ENCODE data around the gene SNX20. TPM values are rescaled to one million over a fixed set of nuclear protein-coding genes. Genes with fewer than 3 reads are reported as not detected.

SNX20 gene
- total RNA-seq, 2 experiments from 2014 or later: 25.8 to 26.0 TPM

GRCh38 chr16:50665128-50665878 lies 15.8 kb downstream of the SNX20 start:
- Mint-ChIP-seq H3K27me3 (no peaks in the 10 kb centered on the region), H3K27ac (peak overlapping the region; percentile 60), H3K4me1 (peaks cover 30% of the 10 kb centered on the region), H3K9me3 (no peaks in the 10 kb centered on the region), H3K36me3 (peaks cover 2% of the 10 kb centered on the region), H3K4me3 (peak overlapping the region; percentile 55)
- DNase-seq: peak; percentile 75

DNA sequence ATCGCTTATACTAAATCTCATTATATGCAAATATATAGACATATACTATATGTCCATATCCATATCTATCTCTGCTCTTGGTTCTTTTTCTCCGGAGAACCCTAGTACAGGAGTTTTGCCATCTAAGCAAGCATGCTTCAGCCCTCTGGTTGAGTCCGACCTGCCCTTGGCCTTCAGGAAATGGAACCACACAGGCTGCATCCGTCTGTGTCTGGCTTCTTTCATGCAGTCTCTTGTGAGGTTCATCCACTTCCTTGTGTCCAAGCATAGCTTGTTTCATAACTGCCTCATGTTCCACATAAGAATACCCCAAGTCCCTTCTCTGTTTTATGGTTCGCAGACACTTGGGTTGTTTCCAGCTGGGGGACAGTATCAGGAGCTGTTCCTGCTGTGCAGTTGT lies 16.8 kb downstream of the SNX20 start:
- no peaks in the 10 kb centered on the region for H3K9me3 Mint-ChIP-seq
- H3K36me3 Mint-ChIP-seq: peaks cover 2% of the 10 kb centered on the region
- no peak for DNase-seq
- H3K27ac Mint-ChIP-seq: no peak overlapping the region
- no peak overlapping the region for H3K4me3 Mint-ChIP-seq
- no peaks in the 10 kb centered on the region for H3K27me3 Mint-ChIP-seq
- peaks cover 30% of the 10 kb centered on the region for H3K4me1 Mint-ChIP-seq

DNA sequence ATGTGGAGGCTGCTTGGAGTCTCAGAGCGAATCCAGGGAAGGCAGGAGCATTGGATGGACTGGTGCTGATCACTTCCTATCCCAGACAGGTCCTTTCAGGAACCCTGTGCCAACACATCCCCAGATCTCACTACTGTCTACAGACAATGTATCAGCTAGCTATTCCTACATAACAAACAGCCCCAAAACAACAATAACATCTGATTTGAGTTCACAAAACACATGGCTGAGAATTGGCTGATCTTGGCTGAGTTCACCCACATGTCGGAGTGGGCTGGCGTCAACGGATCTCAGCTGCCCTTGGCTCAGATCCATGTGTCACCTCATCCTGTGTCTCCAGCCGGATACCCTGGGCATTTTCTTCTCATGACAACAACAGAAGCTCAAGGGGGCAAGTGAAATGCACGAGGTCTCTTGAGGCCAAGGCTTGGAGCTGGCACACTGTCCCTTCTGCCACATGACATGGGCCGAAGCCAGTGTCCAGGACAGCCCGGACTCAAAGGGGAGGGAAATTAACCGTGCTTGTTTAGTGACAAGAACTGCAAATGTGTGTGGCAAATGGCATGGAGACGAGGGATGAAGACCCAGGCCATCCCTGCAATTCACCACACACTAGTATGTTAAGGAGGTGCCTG lies 18.7 kb downstream of the SNX20 start:
- H3K27me3 Mint-ChIP-seq: no peaks in the 10 kb centered on the region
- H3K9me3 Mint-ChIP-seq: no peaks in the 10 kb centered on the region
- no peak overlapping the region for H3K27ac Mint-ChIP-seq
- no peak overlapping the region for H3K4me3 Mint-ChIP-seq
- no peaks in the 10 kb centered on the region for H3K36me3 Mint-ChIP-seq
- no peak for DNase-seq
- H3K4me1 Mint-ChIP-seq: peaks cover 24% of the 10 kb centered on the region

DNA sequence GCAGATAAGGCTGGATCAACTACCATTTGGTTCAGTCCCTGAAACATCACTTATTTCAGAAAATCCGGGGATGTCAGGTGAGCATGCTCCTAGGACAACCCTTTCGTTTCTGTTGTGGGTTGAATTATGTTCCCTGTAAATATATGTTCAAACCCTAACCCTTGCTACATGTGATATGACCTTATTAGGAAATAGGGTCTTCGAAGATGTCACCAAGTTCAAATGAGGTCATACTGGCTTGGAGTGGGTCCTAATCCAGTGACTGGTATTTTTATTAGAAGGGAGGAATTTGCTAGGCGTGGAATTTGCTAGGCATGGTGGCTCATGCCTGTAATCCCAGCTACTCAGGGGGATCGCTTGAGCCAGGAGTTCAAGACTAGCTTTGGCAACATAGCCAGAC lies 21.3 kb downstream of the SNX20 start:
- Mint-ChIP-seq H3K9me3 (no peaks in the 10 kb centered on the region), H3K4me3 (no peak overlapping the region), H3K27ac (no peak overlapping the region), H3K36me3 (no peaks in the 10 kb centered on the region), H3K27me3 (no peaks in the 10 kb centered on the region), H3K4me1 (peaks cover 6% of the 10 kb centered on the region)
- DNase-seq: no peak

GRCh38 chr16:50657241-50657640 lies 23.9 kb downstream of the SNX20 start:
- DNase-seq: no peak
- Mint-ChIP-seq H3K27ac (no peak overlapping the region), H3K27me3 (no peaks in the 10 kb centered on the region), H3K9me3 (no peaks in the 10 kb centered on the region), H3K4me1 (peaks cover 5% of the 10 kb centered on the region), H3K36me3 (no peaks in the 10 kb centered on the region), H3K4me3 (no peak overlapping the region)

DNA sequence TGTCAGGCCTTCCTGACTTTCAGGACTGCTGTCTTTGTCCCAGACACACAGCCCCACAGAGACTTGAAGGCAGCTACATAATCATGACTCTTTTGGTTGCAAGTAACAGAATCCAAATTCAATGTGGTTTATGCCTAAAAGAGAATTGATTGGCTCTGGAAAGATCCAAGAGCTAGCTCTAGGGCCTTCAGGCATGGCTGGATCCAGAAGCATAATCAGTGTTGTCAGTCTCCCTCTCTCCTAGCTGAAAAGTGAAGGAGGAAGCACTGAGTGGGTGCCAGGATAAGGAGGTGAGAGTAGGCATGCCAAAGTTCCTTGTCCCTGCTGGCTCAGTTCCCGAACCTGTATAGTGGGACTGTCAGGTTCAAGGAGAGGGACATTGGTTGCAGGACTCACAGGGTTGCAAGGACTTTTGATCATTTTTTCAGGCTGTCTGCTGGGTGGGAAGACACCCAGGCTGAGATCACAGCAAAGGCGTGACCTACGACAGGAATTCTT lies 25.5 kb downstream of the SNX20 start:
- Mint-ChIP-seq H3K4me1 (peaks cover 5% of the 10 kb centered on the region), H3K9me3 (peaks cover 1% of the 10 kb centered on the region), H3K27ac (no peak overlapping the region), H3K27me3 (no peaks in the 10 kb centered on the region), H3K4me3 (no peak overlapping the region), H3K36me3 (no peaks in the 10 kb centered on the region)
- no peak for DNase-seq

DNA sequence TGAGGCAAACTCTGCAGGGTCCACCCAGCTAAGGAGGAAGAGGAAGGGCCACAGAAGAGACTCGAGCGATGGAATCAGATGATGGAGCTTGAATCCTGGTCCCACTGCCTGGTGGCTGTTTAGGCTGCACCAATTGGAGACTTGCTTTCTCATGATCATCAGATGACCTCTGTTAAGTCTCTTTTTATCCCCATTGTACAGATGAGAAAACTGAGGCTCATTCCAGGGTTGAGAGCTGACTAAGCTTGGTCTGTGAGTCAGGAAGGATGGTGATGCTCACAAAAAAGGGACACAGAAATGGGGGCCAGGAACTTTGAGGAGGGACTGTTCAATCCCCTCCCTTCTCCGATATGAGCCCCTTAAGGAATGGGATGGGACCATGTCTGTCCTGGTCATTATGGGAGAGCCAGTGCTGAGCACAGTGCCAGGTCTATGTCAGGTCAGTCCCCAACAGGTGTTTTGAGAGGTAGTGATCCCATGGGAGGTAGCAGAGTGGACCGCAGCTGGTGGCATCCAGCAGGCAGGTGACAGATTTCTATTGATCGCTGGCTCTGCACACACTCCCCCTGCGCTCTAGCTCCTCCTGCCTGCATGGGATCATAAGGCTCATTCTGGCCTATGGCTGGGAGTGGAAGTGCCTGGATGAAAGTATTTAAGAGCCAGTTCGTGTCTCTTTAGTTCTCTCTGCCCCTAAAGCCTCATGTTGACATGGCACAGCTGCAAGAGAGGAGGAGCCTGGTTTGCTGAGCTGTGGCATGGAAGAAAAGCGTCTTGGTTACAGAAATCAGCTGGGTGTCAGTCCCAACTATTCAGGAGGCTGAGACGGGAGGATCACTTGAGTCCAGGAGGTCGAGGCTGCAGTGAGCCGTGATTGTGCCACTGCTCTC lies 27.2 kb downstream of the SNX20 start:
- peaks cover 1% of the 10 kb centered on the region for H3K9me3 Mint-ChIP-seq
- no peaks in the 10 kb centered on the region for H3K36me3 Mint-ChIP-seq
- no peak overlapping the region for H3K27ac Mint-ChIP-seq
- H3K27me3 Mint-ChIP-seq: no peaks in the 10 kb centered on the region
- H3K4me1 Mint-ChIP-seq: peaks cover 5% of the 10 kb centered on the region
- DNase-seq: no peak
- H3K4me3 Mint-ChIP-seq: no peak overlapping the region

- peaks cover 1% of the 10 kb centered on the region for H3K9me3 Mint-ChIP-seq
- no peaks in the 10 kb centered on the region for H3K36me3 Mint-ChIP-seq
- no peak overlapping the region for H3K4me3 Mint-ChIP-seq
- peaks cover 2% of the 10 kb centered on the region for H3K4me1 Mint-ChIP-seq
- H3K27ac Mint-ChIP-seq: no peak overlapping the region
- DNase-seq: no peak
- H3K27me3 Mint-ChIP-seq: no peaks in the 10 kb centered on the region
These were observed 28.2 kb downstream of the SNX20 start for GRCh38 chr16:50652836-50653425.

GRCh38 chr16:50651835-50652438 lies 29.2 kb downstream of the SNX20 start:
- Mint-ChIP-seq H3K4me3 (no peak overlapping the region), H3K27me3 (no peaks in the 10 kb centered on the region), H3K4me1 (no peaks in the 10 kb centered on the region), H3K36me3 (no peaks in the 10 kb centered on the region), H3K27ac (no peak overlapping the region), H3K9me3 (peaks cover 1% of the 10 kb centered on the region)
- no peak for DNase-seq

DNA sequence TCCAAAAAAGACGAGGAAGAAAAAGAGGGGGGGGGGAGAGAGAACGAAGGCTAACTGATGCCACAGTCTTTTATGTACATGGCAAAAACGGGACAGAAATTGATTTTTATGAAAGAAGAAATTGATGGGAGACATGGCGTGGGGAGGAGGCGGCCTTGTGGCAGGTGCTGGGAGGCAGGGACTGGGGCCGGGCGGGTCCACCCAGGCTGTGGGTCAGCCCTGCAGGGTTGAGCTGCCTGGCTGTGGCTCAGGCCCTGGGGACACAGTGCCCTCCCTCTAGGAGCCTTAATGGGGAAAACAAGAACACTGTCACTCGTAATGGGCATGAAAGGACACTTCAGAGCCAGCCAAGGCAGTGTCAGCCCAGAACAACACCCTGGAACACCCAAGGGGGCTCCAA lies 34.8 kb downstream of the SNX20 start:
- Mint-ChIP-seq H3K4me1 (peaks cover 6% of the 10 kb centered on the region), H3K36me3 (no peaks in the 10 kb centered on the region), H3K9me3 (no peaks in the 10 kb centered on the region), H3K27ac (no peak overlapping the region), H3K27me3 (peaks cover 4% of the 10 kb centered on the region), H3K4me3 (no peak overlapping the region)
- no peak for DNase-seq

- H3K27me3 Mint-ChIP-seq: peaks cover 4% of the 10 kb centered on the region
- H3K4me1 Mint-ChIP-seq: peaks cover 6% of the 10 kb centered on the region
- H3K9me3 Mint-ChIP-seq: no peaks in the 10 kb centered on the region
- no peak for DNase-seq
- H3K27ac Mint-ChIP-seq: no peak overlapping the region
- no peaks in the 10 kb centered on the region for H3K36me3 Mint-ChIP-seq
- no peak overlapping the region for H3K4me3 Mint-ChIP-seq
These were observed 35.4 kb downstream of the SNX20 start for GRCh38 chr16:50645563-50646220.

DNA sequence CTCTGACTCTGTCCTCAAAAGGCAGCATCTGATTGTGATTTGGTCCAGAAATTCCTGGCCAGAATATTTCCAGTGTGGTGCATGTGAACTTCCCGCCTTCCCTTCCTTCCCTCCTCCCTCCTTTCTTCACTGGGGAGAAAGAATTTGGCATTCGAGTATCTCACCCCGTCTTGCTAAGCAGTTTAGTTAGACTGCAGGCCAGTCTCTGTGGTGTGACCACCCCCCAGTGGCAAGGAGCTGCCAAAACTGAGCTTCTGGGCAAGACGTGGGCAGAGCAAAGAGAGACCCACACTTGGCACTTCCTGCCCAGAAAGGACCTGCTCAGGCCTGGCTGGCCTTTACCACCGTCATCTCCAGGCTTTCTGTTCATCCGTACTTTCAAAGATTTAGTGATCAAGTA lies 36.4 kb downstream of the SNX20 start:
- peaks cover 4% of the 10 kb centered on the region for H3K27me3 Mint-ChIP-seq
- H3K4me3 Mint-ChIP-seq: no peak overlapping the region
- DNase-seq: peak; percentile 29
- H3K4me1 Mint-ChIP-seq: peaks cover 6% of the 10 kb centered on the region
- H3K9me3 Mint-ChIP-seq: no peaks in the 10 kb centered on the region
- no peaks in the 10 kb centered on the region for H3K36me3 Mint-ChIP-seq
- H3K27ac Mint-ChIP-seq: no peak overlapping the region

DNA sequence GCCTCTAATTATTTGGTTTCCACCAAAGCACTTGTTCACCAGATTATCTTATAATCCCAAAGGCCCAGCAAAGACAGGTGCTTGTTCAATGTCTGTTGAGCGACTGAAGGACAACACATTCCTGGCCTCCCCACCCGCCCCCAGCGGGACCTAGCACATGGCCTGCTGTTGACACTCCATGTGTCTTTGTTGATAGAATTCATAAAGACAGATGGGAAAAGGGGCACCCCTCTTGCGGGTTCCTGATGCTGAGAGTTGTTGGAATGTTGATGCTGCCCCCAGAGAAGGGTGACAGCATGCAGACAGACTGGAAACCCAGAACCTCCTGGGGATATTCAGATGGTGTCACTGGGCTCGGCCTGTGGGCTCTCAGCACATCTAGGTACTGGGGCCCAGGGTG lies 36.9 kb downstream of the SNX20 start:
- no peak overlapping the region for H3K27ac Mint-ChIP-seq

DNA sequence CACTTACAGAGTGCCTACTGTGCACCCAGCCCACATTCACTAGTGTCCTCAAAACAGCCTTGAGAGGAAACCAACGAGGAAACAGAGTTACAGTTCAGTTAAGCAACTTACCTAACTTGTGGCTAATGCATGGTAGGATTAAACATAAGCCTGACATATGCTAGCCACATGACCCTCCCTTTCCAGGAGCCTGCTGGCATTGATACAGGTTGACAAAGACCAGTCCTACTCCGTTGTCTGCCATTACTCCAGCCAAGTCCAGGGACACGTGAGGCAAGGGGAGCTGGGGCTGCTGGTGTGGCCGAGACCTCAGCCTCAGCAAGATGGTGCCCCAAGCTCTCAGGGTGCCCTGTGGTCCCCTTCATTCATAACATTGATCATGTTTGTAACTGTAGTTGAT lies 37.9 kb downstream of the SNX20 start:
- no peak overlapping the region for H3K27ac Mint-ChIP-seq
- H3K9me3 Mint-ChIP-seq: no peaks in the 10 kb centered on the region
- H3K27me3 Mint-ChIP-seq: peaks cover 4% of the 10 kb centered on the region
- peaks cover 6% of the 10 kb centered on the region for H3K4me1 Mint-ChIP-seq
- no peak overlapping the region for H3K4me3 Mint-ChIP-seq
- DNase-seq: no peak
- no peaks in the 10 kb centered on the region for H3K36me3 Mint-ChIP-seq

More for the DNA sequence above, 36.9 kb downstream of the SNX20 start:
- Mint-ChIP-seq H3K27me3 (peaks cover 4% of the 10 kb centered on the region), H3K9me3 (no peaks in the 10 kb centered on the region), H3K4me3 (no peak overlapping the region), H3K4me1 (peaks cover 6% of the 10 kb centered on the region), H3K36me3 (no peaks in the 10 kb centered on the region)
- no peak for DNase-seq

All from activated naive CD8-positive, alpha-beta T cell treated with anti-CD3 and anti-CD28 coated beads for 36 hours (primary cell).